Hepatocyte (in vitro differentiated cells): Measurements from ENCODE around the gene TSPAN32.

ENCODE experiments used
- CTCF ChIP-seq: fragments of 200-600 bp; sonication (generic); IDR thresholded peaks from 2 replicates; pipeline ENCODE4 v1.5.1; 2016; ENCODE audit warnings: antibody characterized with exemption, mild to moderate bottlenecking; ENCODE audit not compliant: poor library complexity
- EZH2 ChIP-seq: fragments of 200-600 bp; sonication (generic); IDR thresholded peaks from 2 replicates; pipeline ENCODE4 v1.6.1; 2016; ENCODE audit warnings: antibody characterized with exemption, mild to moderate bottlenecking, borderline replicate concordance
- EZH2phosphoT487 ChIP-seq: fragments of 200-600 bp; sonication (generic); IDR thresholded peaks from one replicate; pipeline ENCODE4 v1.6.1; 2018; ENCODE audit warnings: antibody characterized with exemption, mild to moderate bottlenecking, low read depth, moderate library complexity; ENCODE audit not compliant: unreplicated experiment, severe bottlenecking

- TF ChIP-seq CTCF (no peak), EZH2 (no peak), EZH2phosphoT487 (no peak)
Measured at GRCh38 chr11:2270322-2271076, 31.3 kb upstream of the TSPAN32 start, which contains the start of gene ASCL2.
